Gastroesophageal sphincter (tissue), 4 donors: ENCODE measurements around the gene SEMA3F. TPM values are rescaled to one million over a fixed set of nuclear protein-coding genes. Genes with fewer than 3 reads are reported as not detected.

Source experiments
- ATAC-seq: fragments of 150-250 bp; one replicate; pipeline ENCODE4 v1.9.1; 2016; ENCODE audit warnings: mild to moderate bottlenecking, moderate library complexity
- H3K27ac ChIP-seq, 4 donors: fragments of 200-600 bp; sonication (generic) in 3 of 4; 1 replicate in 3 of 4; 2 replicates in 1 of 4; pipeline ENCODE4 v1.5.1; 2016 to 2019
- H3K27me3 ChIP-seq: fragments of 200-600 bp; sonication (generic); one replicate; pipeline ENCODE4 v1.5.1; 2019
- H3K36me3 ChIP-seq, 2 donors: fragments of 200-600 bp; sonication (generic); one replicate each; pipeline ENCODE4 v1.5.1; 2019; ENCODE audit warnings: control low read depth in 1 of 2
- H3K4me1 ChIP-seq, 3 donors: fragments of 200-600 bp; sonication (generic); 1 replicate in 2 of 3; 2 replicates in 1 of 3; pipeline ENCODE4 v1.5.1; 2016 to 2019; ENCODE audit warnings: control low read depth in 2 of 3
- H3K4me3 ChIP-seq, 2 donors: fragments of 200-600 bp; sonication (generic); one replicate each; pipeline ENCODE4 v1.5.1; 2019; ENCODE audit warnings: mild to moderate bottlenecking in 1 of 2, moderate library complexity in 1 of 2
- H3K9me3 ChIP-seq, 3 donors: fragments of 200-600 bp; sonication (generic); one replicate each; pipeline ENCODE4 v1.5.1; 2017 to 2019; ENCODE audit warnings: control low read depth in 2 of 3
- CTCF ChIP-seq, 4 experiments: fragments of 200-600 bp in 2 of 4; fragments of 450-650 bp in 2 of 4; sonication (generic) in 1 of 4; IDR thresholded peaks; one replicate each; pipeline ENCODE4 v1.5.1; 2017 to 2019; ENCODE audit warnings: antibody characterized with exemption in 4 of 4, mild to moderate bottlenecking in 2 of 4, moderate library complexity in 2 of 4
- EP300 ChIP-seq: sonication (generic); formaldehyde crosslinking; IDR thresholded peaks from one replicate; pipeline ENCODE4 v1.6.1; 2017; ENCODE audit warnings: antibody characterized with exemption, mild to moderate bottlenecking
- POLR2A ChIP-seq, 2 donors: fragments of 450-650 bp; IDR thresholded peaks; one replicate each; pipeline ENCODE4 v1.6.1; 2017; ENCODE audit warnings: antibody characterized with exemption in 2 of 2, mild to moderate bottlenecking in 2 of 2, moderate library complexity in 1 of 2
- POLR2AphosphoS5 ChIP-seq: sonication (generic); formaldehyde crosslinking; IDR thresholded peaks from one replicate; pipeline ENCODE4 v1.6.1; 2017; ENCODE audit warnings: antibody characterized with exemption
- WGBS, 2 donors: methylation state at CpG; one replicate each; pipeline ENCODE4 v1.1.5; 2018; ENCODE audit warnings: low coverage in 1 of 2; 5-methylcytosine and 5-hydroxymethylcytosine counted together
- total RNA-seq, 4 donors: library from RNA; depleted of rRNA; stranded (reverse); fragments of >200 nt; gene quantifications; one replicate each; pipeline ENCODE4 v1.1.0, GENCODE V29; 2016

SEMA3F gene
- total RNA-seq, 4 donors from 2014 or later = 6.7 to 33.5 (median 16.3) TPM

- Histone ChIP-seq H3K4me1 (peaks cover 0 to 76% (median 34%) of the 10 kb centered on the region in 3 donors), H3K27ac (peak overlapping the region in 3 of 4 donors; percentile 11 to 79 (median 57)), H3K36me3 (no peaks in the 10 kb centered on the region), H3K27me3 (peaks cover 11% of the 10 kb centered on the region), H3K9me3 (no peaks in the 10 kb centered on the region), H3K4me3 (peak overlapping the region in 1 of 2 donors; percentile 65)
- 11 to 18% methylated on average over 7 to 13 of the region's 20 CpGs for WGBS, 2 donors
- ATAC-seq = no peak
- no peak for TF ChIP-seq POLR2AphosphoS5
- TF ChIP-seq POLR2A (IDR thresholded peaks at IDR 0.05) = no peak
- TF ChIP-seq EP300 = no peak
- TF ChIP-seq CTCF (IDR thresholded peaks at IDR 0.05) = no peak
These were observed 1.7 kb downstream of the SEMA3F start for GRCh38 chr3:50156549-50157493.

- H3K27me3 ChIP-seq = peaks cover 11% of the 10 kb centered on the region
- peaks cover 0 to 87% (median 44%) of the 10 kb centered on the region in 3 donors for H3K4me1 ChIP-seq
- TF ChIP-seq POLR2AphosphoS5 = no peak
- peak overlapping the region in 3 of 4 donors; percentile 11 to 79 (median 57) for H3K27ac ChIP-seq
- ATAC-seq = no peak
- WGBS, 2 donors = 98% methylated on average over 5 of the region's 12 CpGs; no CpG with 5 or more reads in 1 of the 2 donors
- no peaks in the 10 kb centered on the region for H3K9me3 ChIP-seq
- no peak overlapping the region for H3K4me3 ChIP-seq
- no peaks in the 10 kb centered on the region for H3K36me3 ChIP-seq
These were observed 2.9 kb downstream of the SEMA3F start for GRCh38 chr3:50157827-50158529.

- TF ChIP-seq POLR2A (IDR thresholded peaks at IDR 0.05) (no peak), POLR2AphosphoS5 (no peak), CTCF (IDR thresholded peaks at IDR 0.05) (no peak), EP300 (no peak)
- no peaks in the 10 kb centered on the region for H3K9me3 ChIP-seq
- H3K27me3 ChIP-seq = peaks cover 11% of the 10 kb centered on the region
- H3K27ac ChIP-seq = peak overlapping the region in 3 of 4 donors; percentile 57 to 87 (median 79)
- H3K36me3 ChIP-seq = no peaks in the 10 kb centered on the region
- H3K4me3 ChIP-seq = no peak overlapping the region
- ATAC-seq = no peak
- 33 to 100% methylated on average over 1 to 2 of the region's 10 CpGs for WGBS, 2 donors
- H3K4me1 ChIP-seq = peaks cover 0 to 94% (median 48%) of the 10 kb centered on the region in 3 donors
These were observed 3.5 kb downstream of the SEMA3F start for GRCh38 chr3:50158530-50159146.

GRCh38 chr3:50160561-50160983 lies 5.4 kb downstream of the SEMA3F start:
- no CpG with 5 or more reads among the region's 7 CpGs for WGBS, 2 donors
- peak; percentile 19 for ATAC-seq
- H3K36me3 ChIP-seq = no peaks in the 10 kb centered on the region
- TF ChIP-seq POLR2A (IDR thresholded peaks at IDR 0.05) (no peak), POLR2AphosphoS5 (no peak), CTCF (IDR thresholded peaks at IDR 0.05) (no peak), EP300 (no peak)
- peak overlapping the region in 3 of 4 donors; percentile 83 to 94 (median 87) for H3K27ac ChIP-seq
- H3K4me1 ChIP-seq = peaks cover 9 to 99% (median 59%) of the 10 kb centered on the region in 3 donors
- H3K4me3 ChIP-seq = no peak overlapping the region
- peaks cover 11% of the 10 kb centered on the region for H3K27me3 ChIP-seq
- H3K9me3 ChIP-seq = no peaks in the 10 kb centered on the region

GRCh38 chr3:50161320-50161719 lies 6.2 kb downstream of the SEMA3F start:
- no peaks in the 10 kb centered on the region for H3K36me3 ChIP-seq
- no peak overlapping the region for H3K4me3 ChIP-seq
- no peaks in the 10 kb centered on the region for H3K9me3 ChIP-seq
- ATAC-seq = no peak
- peaks cover 5% of the 10 kb centered on the region for H3K27me3 ChIP-seq
- WGBS, 2 donors = 42% methylated on average over 8 of the region's 13 CpGs; no CpG with 5 or more reads in 1 of the 2 donors
- H3K4me1 ChIP-seq = peaks cover 9 to 99% (median 59%) of the 10 kb centered on the region in 3 donors
- peak overlapping the region in 3 of 4 donors; percentile 83 to 94 (median 87) for H3K27ac ChIP-seq
- TF ChIP-seq POLR2A (IDR thresholded peaks at IDR 0.05) (no peak), POLR2AphosphoS5 (no peak), CTCF (IDR thresholded peaks at IDR 0.05) (no peak), EP300 (no peak)
